PC-9 (cell line): ENCODE results near the gene SPTB. TPM values are rescaled to one million over a fixed set of nuclear protein-coding genes. Genes with fewer than 3 reads are reported as not detected.
A peak's percentile ranks its signal among the peaks of the same experiment; 100 is the strongest.

ENCODE experiments used
- BruUV-seq: library from RNA; stranded (reverse); fragments of 400-500 nt; replicated peaks from 2 replicates; lab custom pipeline; 2021; lab: Mats Ljungman, UMichigan
- CTCF ChIA-PET: fragments of 300-600 bp; sonication (Branson Sonifier 250); formaldehyde crosslinking; loops from one replicate; lab custom pipeline; 2022; ENCODE audit warnings: antibody characterized with exemption; lab: Charles Lee
- POLR2A ChIA-PET: fragments of 300-600 bp; sonication (Branson Sonifier 250); formaldehyde crosslinking; loops from one replicate; lab custom pipeline; 2022; ENCODE audit warnings: antibody characterized with exemption; ENCODE audit not compliant: unreplicated experiment; lab: Charles Lee
- DNase-seq, 2 experiments: peaks; one replicate each; pipeline versions ENCODE4 v3.0.0 to v3.0.0-alpha.2; 2015 to 2022; ENCODE audit warnings: mixed read lengths in 1 of 2
- H2AFZ ChIP-seq: fragments of 200-600 bp; sonication (generic); 2 replicates; pipeline ENCODE4 v1.8.1; 2017; ENCODE audit warnings: antibody characterized with exemption
- H3F3A ChIP-seq: fragments of 200-600 bp; sonication (generic); 2 replicates; pipeline ENCODE4 v1.8.1; 2017; ENCODE audit warnings: antibody characterized with exemption, mild to moderate bottlenecking, low read depth; ENCODE audit not compliant: insufficient read depth
- H3K27ac ChIP-seq: fragments of 200-600 bp; sonication (generic); 2 replicates; pipeline ENCODE4 v1.6.1; 2016; ENCODE audit warnings: mixed run types
- H3K27me3 ChIP-seq: fragments of 200-600 bp; sonication (generic); 2 replicates; pipeline ENCODE4 v1.6.1; 2016; ENCODE audit warnings: low read depth, mixed run types; ENCODE audit not compliant: insufficient read depth
- H3K36me3 ChIP-seq: fragments of 200-600 bp; sonication (generic); 2 replicates; pipeline ENCODE4 v1.6.1; 2016; ENCODE audit warnings: low read depth, mixed run types
- H3K4me1 ChIP-seq: fragments of 200-600 bp; sonication (generic); replicated peaks from 2 replicates; pipeline ENCODE4 v1.6.1; 2016; ENCODE audit warnings: mixed run types; ENCODE audit not compliant: insufficient read depth
- H3K4me2 ChIP-seq: fragments of 200-600 bp; sonication (generic); 2 replicates; pipeline ENCODE4 v1.6.1; 2017; ENCODE audit warnings: mixed run types
- H3K4me3 ChIP-seq: fragments of 200-600 bp; sonication (generic); 2 replicates; pipeline ENCODE4 v1.6.1; 2016; ENCODE audit warnings: mixed run types
- H3K79me2 ChIP-seq: fragments of 200-600 bp; sonication (generic); 2 replicates; pipeline ENCODE4 v1.6.1; 2017; ENCODE audit warnings: low read depth, mixed run types
- H3K9me2 ChIP-seq: fragments of 200-600 bp; sonication (generic); 2 replicates; pipeline ENCODE4 v1.8.1; 2017; ENCODE audit warnings: mild to moderate bottlenecking; ENCODE audit not compliant: insufficient read depth
- H3K9me3 ChIP-seq: fragments of 200-600 bp; sonication (generic); 2 replicates; pipeline ENCODE4 v1.8.1; 2016; ENCODE audit warnings: low read depth; ENCODE audit not compliant: insufficient read depth
- H4K20me1 ChIP-seq: fragments of 200-600 bp; sonication (generic); 2 replicates; pipeline ENCODE4 v1.8.1; 2017; ENCODE audit not compliant: insufficient read depth
- EZH2 ChIP-seq: fragments of 200-600 bp; sonication (generic); IDR thresholded peaks from 2 replicates; pipeline ENCODE4 v1.8.0; 2017; ENCODE audit warnings: antibody characterized with exemption, low read depth
- intact Hi-C: fragments of 100-400 bp; cut with micrococcal nuclease; formaldehyde crosslinking; loops from one replicate; pipeline ENCODE4 v1.10.0; 2022; ENCODE audit not compliant: unreplicated experiment
- total RNA-seq: library from RNA; stranded (reverse); gene quantifications from 2 replicates; pipeline ENCODE4 v1.2.3, GENCODE V29; 2021
- TF ChIP-seq, protein P1 (sequence below): fragments of 200-600 bp; sonication (generic); conservative IDR thresholded peaks from 2 replicates; pipeline ENCODE4 v1.6.1; 2017; ENCODE audit warnings: mixed run types, antibody characterized with exemption, mild to moderate bottlenecking, moderate library complexity

SPTB gene
- total RNA-seq, 1 experiment from 2014 or later, result 0.50 TPM

DNA sequence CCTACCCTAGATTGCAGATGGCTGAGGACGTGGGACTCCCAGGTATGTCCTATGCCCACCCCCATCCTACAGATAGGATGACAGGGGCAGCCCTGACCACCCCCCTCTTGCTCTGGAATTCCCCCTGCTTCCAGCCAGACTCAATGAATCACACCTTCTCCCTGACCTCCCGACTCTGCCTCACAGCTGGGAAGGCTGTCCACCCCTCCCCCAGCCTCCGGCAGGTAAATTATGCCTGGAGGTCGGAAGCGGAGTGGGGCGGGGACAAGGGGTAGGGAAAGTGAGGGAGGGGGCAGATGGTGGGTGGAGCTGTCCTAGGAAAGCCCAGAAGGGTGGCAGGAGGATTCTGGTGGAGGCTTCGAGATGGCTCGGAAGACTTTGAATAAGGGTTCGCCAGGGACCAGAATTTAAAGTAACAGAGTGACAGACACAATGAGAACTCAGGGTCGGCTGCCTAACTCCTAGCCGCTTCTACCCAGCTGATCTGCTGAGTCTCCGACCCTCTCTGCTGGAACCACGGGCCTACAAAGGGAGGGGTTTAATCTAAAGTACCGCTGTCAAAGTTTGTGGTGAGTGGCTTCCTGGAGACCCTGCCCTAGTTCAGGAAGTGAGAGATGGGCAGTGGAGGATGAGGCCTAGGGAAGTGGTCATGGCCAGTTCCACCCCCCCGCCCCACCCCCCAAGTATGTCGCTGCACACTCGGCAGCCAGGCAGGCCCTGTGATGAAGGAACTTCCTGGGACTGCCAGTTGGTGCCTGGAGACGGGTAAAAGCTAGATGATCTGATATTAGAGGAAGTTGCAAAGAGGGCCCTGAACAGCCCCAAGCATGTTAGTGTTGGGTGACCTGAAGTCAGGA lies 171.3 kb downstream of the SPTB start:
- BruUV-seq, result no TSS peak
- Histone ChIP-seq H3F3A (peaks cover 25% of the 10 kb centered on the region; the same call in 1 of the 2 replicates), H3K79me2 (peaks cover 82% of the 10 kb centered on the region), H4K20me1 (no peaks in the 10 kb centered on the region), H3K4me2 (peak overlapping the region; percentile 61), H3K27ac (peak overlapping the region; percentile 61), H3K27me3 (no peaks in the 10 kb centered on the region), H3K36me3 (0 out of 2 replicates have a peak, but pooled peaks cover 7% of the 10 kb centered on the region), H3K9me3 (peaks cover 10% of the 10 kb centered on the region; the same call in 1 of the 2 replicates), H2AFZ (no peak overlapping the region), H3K4me1 (peaks cover 50% of the 10 kb centered on the region), H3K9me2 (no peaks in the 10 kb centered on the region), H3K4me3 (no peak overlapping the region; the same call in 1 of the 2 replicates)
- POLR2A ChIA-PET, result interaction anchor here (1.3 kb wide), 1 partner anchor 16 kb away, joined by 3 read pairs; no protein-coding TSS in a partner anchor
- TF ChIP-seq, protein P1, sequence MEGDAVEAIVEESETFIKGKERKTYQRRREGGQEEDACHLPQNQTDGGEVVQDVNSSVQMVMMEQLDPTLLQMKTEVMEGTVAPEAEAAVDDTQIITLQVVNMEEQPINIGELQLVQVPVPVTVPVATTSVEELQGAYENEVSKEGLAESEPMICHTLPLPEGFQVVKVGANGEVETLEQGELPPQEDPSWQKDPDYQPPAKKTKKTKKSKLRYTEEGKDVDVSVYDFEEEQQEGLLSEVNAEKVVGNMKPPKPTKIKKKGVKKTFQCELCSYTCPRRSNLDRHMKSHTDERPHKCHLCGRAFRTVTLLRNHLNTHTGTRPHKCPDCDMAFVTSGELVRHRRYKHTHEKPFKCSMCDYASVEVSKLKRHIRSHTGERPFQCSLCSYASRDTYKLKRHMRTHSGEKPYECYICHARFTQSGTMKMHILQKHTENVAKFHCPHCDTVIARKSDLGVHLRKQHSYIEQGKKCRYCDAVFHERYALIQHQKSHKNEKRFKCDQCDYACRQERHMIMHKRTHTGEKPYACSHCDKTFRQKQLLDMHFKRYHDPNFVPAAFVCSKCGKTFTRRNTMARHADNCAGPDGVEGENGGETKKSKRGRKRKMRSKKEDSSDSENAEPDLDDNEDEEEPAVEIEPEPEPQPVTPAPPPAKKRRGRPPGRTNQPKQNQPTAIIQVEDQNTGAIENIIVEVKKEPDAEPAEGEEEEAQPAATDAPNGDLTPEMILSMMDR, result no peak
- TF ChIP-seq EZH2, result no peak
- CTCF ChIA-PET, result no interaction called here
- peak; percentile 66 to 86 for DNase-seq
- intact Hi-C loops, result loop anchor here (1.0 to 10.0 kb wide), 2 partner anchors 8 to 204 kb away; partner anchors contain the start of genes ZBTB1 and ZBTB25

DNA sequence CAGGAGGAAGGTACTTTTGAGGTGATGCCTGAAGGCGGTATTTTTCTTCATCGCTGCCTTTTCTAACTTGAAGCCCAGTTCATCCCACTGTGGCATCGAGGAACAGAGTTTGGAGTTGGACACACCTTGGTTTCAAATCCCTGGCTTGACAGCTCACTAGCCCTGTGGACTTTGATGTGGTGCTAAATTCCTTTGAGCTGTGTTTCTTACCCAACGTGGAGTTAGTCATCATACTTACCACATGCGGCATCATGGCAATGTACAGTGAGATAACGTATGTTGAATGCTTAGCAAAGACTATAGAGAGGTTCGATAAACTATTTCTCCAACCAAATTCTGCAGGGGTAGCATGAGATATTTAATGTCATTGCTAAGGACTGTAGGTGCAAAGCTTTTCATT lies 172.0 kb downstream of the SPTB start:
- BruUV-seq, result no TSS peak
- Histone ChIP-seq H3K4me3 (no peak overlapping the region; the same call in 1 of the 2 replicates), H3F3A (peaks cover 26% of the 10 kb centered on the region; the same call in 1 of the 2 replicates), H3K9me3 (0 out of 2 replicates have a peak, but pooled peaks cover 3% of the 10 kb centered on the region), H3K27me3 (no peaks in the 10 kb centered on the region), H3K4me1 (peaks cover 55% of the 10 kb centered on the region), H4K20me1 (no peaks in the 10 kb centered on the region), H3K4me2 (peak overlapping the region; percentile 61), H3K9me2 (no peaks in the 10 kb centered on the region), H3K27ac (peak overlapping the region; percentile 61), H3K36me3 (0 out of 2 replicates have a peak, but pooled peaks cover 7% of the 10 kb centered on the region), H2AFZ (no peak overlapping the region), H3K79me2 (peaks cover 75% of the 10 kb centered on the region)
- peak in 1 of 2 experiments; percentile 92 for DNase-seq
- ChIA-PET POLR2A (interaction anchor here (0.6 kb wide), 1 partner anchor 167 kb away, joined by 4 read pairs; the partner anchor contains the start of gene HSPA2), CTCF (interaction anchor here (0.6 kb wide), 1 partner anchor 78 kb away, joined by 3 read pairs; no protein-coding TSS in a partner anchor)
- TF ChIP-seq, protein P1, result no peak
- TF ChIP-seq EZH2, result no peak
- intact Hi-C loops, result loop anchor here (1.0 to 10.0 kb wide), 2 partner anchors 9 to 203 kb away; partner anchors contain the start of genes ZBTB1 and ZBTB25

DNA sequence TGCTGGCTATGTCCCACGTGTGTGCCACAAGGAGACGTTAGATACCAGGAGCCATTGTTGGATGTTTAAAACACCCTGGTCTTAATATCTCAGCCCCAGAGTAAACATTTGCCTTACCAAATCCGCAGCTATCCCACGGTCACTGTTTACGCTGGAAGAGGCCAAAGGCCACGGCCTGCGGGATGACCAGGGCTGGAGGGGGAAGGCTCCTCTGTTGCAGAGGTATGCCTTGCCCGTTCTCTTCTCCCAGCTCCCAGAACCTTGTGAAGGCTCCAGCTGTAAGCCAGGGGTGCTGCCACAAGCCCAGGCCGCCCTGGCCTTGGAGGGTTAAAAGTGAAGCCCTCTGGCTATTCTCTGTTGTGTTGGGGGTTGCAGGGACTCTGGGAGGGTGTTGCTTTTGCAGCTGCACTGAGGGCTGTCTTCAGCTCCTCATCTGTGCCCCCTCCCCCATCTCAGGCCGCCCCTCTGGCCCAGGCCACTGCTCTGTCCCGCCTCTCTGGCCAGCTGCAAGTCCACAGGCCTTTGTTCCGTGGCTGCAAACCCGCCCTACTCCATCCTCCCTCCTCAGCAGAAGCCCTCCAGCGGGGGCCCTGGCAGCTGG lies 173.0 kb downstream of the SPTB start:
- Histone ChIP-seq H3K4me2 (peak overlapping the region; percentile 96), H3K79me2 (peaks cover 65% of the 10 kb centered on the region), H3K4me3 (no peak overlapping the region), H4K20me1 (no peaks in the 10 kb centered on the region), H3K9me3 (no peaks in the 10 kb centered on the region), H3K27ac (no peak overlapping the region), H3K9me2 (no peaks in the 10 kb centered on the region), H3K36me3 (0 out of 2 replicates have a peak, but pooled peaks cover 4% of the 10 kb centered on the region), H3F3A (peaks cover 29% of the 10 kb centered on the region), H3K27me3 (no peaks in the 10 kb centered on the region), H3K4me1 (peaks cover 65% of the 10 kb centered on the region), H2AFZ (no peak overlapping the region)
- intact Hi-C loops, result loop anchor here (10.0 kb wide), 1 partner anchor 202 kb away; the partner anchor contains the start of genes ZBTB1 and ZBTB25
- DNase-seq, result no peak
- POLR2A ChIA-PET, result no interaction called here
- CTCF ChIA-PET, result interaction anchor here (0.6 kb wide), 1 partner anchor 77 kb away, joined by 3 read pairs; no protein-coding TSS in a partner anchor
- BruUV-seq, result no TSS peak
- no peak for TF ChIP-seq EZH2
- TF ChIP-seq, protein P1, result no peak
